GM21528 (cell line): ENCODE data around the gene VDAC2.
"Not testable (repeated sequence)": the region's sequence is repeated elsewhere in the genome, so short reads cannot be mapped to it uniquely, and the experiment has no call there.

ENCODE experiments used
- ATAC-seq: cut with Tn5 transposase; IDR thresholded peaks from one replicate; pipeline ENCODE4 v1.9.1; 2021; ENCODE audit warnings: mild to moderate bottlenecking, moderate library complexity; ENCODE audit not compliant: unreplicated experiment, low FRiP score

VDAC2 gene, protein sequence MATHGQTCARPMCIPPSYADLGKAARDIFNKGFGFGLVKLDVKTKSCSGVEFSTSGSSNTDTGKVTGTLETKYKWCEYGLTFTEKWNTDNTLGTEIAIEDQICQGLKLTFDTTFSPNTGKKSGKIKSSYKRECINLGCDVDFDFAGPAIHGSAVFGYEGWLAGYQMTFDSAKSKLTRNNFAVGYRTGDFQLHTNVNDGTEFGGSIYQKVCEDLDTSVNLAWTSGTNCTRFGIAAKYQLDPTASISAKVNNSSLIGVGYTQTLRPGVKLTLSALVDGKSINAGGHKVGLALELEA

DNA sequence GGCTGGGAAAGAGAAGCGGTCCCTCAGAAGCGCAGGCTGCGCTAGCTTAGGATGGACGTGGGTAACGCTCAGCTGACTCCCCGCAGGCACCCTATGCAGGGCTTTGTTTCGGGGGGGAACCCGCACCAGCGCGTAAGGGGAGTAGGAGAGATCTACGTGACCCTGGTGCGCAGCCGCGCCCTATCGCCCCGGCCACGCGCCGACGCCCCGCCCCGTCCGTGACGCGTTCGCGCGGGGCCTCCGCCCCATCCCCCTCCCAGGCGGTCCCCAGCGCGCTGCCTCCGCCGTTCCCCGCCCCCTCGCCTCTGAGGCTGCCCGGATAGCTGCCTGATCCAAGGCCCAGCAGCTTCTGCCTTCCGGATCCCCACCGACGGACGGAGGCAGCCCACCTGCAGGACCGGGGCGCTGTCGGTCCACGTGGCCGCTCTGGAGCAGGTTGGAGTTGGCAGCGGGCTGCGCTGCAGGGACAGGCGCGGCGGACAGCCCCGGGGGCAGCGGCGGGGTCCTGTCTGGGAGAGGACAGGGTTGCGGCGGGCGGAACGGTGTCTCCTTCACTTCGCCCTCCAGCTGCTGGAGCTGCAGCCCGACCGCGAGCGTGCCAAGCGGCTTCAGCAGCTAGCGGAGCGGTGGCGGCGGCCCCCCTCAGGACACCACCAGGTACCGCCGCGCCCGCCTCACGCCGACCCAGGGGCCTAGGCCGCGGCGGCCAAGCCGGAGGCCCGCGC, at the start of gene VDAC2:
Gene VDAC2, plus strand, starts transcription at position 515 of the 725 bp plus-strand sequence. CDS start 363 bp downstream, outside the sequence.
- ATAC-seq = peak; percentile 92

DNA sequence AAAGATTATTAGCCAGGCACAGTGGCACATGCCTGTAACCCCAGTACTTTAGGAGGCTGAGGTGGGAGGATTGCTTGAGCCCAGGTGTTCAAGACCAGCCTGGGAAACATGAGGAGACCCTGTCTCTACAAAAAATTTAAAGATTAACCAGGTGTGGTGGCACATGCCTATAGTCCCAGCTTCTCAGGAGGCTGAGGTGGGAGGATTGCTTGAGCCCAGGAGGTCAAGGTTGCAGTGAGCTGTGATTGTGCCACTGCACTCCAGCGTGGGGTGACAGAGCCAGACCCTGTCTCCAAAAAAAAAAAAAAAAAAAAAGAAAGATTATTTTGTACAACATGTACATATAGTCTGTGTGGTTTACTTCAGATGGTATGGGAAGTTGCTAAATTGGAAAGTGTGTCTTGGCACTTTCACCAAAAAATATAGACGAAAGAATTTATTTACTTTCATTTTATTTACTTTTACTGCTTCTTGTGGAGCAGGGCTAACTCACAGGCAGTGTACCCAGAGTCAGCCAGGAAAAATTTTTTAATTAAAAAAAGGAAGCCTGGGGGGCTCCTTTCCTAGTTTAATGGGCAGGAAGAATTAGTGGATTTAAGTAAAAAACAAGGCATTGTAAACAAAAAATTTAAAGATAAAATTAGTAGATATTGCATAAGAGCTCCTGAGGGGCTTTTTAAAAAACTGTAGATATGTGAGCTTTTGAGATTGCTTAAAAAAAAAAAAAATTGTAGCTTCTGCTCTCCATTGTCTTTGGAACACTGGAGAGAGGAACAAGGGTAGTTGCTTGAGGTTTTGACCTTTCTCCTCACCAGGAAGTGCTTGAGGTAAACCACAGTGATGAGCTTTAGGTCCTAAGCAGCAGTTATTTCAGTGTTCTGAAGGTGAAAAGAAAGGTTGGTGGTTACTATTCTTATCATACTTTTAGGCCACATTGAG, 44.6 kb upstream of the VDAC2 start:
- peak; percentile 88 for ATAC-seq

DNA sequence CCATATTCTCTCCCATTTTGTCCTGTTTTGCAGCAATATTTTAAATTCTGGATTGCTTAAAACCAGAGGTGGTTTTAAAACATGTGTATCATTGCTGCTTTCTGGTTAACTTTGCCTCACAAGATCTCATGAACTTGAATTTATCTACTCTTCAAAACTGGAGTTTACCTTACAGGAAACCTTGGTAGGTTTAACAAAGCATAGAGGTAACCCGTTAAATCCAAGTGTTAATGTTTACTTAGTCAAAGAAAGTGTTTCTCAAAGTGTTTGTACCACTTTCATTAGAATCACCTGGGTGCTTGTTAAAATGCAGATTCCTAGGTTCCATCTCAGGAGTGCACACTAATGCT, 44.0 kb upstream of the VDAC2 start:
- ATAC-seq = peak; percentile 40

DNA sequence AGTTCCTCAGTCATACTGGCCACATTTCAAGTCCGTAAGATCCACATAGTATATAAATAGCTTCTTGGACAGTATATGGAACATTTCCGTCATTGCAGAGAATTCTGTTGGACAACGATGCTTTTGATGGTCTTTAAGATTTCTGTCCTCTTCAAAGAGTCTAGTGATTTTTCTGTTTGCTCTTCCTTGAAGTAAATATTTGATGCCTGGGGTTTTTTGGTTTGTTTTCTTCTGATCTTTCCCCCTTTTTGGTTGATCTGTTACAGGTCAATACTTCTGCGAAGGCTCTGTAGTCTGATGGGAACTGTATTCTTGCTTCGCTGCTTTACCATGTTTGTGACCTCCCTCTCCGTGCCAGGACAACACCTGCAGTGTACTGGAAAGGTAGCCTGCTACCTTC, 42.3 kb upstream of the VDAC2 start:
- no peak for ATAC-seq

DNA sequence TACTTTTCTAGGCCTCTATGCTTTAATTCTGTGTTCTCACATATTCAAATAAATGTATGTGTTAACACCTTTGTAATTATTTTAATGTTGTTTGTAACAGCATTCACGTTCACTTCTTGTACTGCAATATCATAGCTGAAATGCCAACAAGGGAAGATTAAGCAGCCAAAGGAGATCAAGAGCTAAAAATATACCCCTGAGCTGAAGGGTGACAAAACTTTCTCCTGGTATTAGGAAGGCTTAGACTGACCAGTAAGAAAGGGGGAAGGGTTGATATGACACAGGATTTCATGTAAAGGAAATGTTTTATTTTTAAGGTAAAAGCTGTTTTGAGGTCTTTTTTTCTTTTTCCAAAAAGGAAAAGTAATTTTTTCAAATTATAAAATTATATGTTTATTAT, 40.4 kb upstream of the VDAC2 start:
- no peak for ATAC-seq

DNA sequence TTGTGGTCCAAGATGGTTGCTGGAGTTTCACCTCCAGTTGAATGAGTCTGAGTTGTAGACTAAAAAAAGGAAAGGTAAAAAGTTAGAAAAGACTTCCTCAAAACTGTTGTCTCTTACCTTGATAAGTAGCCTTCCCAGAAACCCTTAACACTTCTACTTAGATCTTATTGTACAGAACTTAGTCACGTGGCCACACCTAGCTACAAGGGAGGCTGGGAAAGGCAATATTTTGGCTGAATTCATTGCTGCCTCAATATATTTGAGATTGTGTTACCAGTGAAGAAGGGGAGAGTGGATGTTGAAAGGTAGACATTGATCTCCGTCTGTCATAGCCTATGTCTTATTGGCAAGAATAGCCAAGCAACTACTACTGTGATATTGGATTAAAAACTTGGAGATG, 35.5 kb upstream of the VDAC2 start:
- ATAC-seq = no peak

DNA sequence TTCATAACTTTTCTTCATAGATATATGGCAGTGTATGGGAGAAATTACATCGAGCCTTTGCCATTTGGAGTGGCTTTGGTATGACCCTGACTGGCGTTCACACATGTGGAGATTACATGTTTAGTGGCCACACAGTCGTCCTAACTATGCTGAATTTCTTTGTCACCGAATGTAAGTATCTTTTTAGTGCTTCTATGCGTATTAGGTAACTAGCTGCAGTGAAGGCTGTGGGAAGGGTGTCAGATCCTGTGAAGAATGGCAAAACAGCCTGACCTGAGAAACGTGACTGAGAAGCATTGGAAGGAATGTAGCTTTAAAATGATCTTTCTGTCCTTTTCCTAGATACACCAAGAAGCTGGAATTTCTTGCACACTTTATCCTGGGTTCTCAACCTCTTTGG, 34.5 kb upstream of the VDAC2 start:
- ATAC-seq = no peak

DNA sequence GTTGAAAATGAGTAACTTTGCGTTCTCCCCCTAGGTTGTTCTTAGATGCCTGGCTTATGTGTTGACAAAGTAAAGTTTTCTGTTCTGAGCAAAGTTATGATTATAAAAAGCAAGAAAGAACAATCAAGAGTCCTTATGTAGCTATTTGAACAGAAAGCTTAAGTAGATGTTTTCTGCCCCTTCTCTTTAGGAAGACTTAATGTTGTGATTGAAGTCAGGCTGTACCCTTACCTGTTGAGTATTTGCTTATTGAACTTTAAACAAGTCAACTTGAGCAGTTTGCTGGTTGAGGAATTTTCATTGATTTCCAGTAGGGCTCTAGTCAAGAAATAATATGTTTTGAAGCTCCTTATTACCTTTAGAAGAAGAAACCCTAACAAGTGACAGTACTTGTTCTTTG, 33.9 kb upstream of the VDAC2 start:
- ATAC-seq = no peak

DNA sequence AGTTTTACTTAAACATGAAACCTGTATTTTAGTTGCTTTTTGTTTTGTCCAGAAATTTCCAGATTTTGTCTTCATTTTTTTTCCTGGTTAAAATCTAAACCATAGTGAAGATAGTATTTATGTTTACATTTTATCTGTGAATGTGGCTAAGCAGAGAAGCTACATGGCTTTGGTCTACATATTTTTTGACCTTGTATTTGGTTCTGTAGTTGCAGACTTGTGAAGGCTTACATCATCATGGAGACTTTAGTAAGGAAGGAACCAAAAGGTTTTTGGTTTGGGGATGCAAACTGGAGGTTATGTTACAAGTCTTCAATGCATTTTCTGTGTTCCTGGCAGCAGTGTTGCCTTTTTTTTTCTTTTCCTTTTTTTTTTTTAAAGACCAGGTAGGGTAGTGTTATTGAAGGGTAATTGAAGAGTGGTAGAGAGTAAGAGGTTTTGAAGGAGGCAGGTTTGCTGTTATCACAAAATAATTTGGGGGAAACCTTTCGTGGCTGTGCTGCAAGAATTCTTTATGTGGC, 30.9 kb upstream of the VDAC2 start:
- no peak for ATAC-seq

DNA sequence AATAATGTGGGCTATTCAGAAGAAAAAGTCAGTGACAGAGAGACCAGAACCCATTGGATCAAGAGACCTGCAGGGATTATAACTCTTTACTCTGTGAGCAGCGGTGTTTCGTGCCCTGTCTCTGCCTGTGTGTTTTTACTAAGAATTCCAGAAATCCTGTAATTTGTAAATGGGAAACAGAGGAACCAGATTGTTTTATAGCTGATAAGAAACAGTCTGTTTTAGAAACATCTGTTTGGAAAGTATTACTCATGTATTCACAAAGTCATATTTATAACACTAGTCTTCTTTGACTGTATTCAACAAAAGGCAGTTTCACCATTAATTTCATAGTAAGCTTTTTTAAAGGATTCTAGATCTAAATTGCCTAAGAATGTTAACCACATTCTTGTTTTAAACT, 30.0 kb upstream of the VDAC2 start:
- ATAC-seq = no peak

- ATAC-seq = no peak
These were observed 29.5 kb upstream of the VDAC2 start for GRCh38 chr10:75181073-75181472.

DNA sequence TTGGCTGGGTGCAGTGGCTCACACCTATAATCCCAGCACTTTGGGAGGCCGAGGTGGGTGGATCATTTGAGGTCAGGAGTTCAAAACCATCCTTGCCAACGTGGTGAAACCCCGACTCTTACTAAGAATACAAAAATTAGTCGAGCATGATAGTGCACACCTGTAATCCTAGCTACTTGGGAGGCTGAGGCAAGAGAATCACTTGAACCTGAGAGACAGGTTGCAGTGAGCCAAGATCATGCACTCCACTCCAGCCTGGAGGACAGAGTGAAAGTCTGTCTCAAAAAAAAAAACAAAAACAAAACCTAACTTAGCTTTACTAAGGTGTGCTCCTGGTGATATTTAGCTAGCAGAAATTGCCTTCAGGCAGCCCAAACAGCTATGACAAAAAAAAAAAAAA, 24.3 kb upstream of the VDAC2 start:
- ATAC-seq = no peak

GRCh38 chr10:75187961-75188426, 22.6 kb upstream of the VDAC2 start:
- ATAC-seq = no peak

DNA sequence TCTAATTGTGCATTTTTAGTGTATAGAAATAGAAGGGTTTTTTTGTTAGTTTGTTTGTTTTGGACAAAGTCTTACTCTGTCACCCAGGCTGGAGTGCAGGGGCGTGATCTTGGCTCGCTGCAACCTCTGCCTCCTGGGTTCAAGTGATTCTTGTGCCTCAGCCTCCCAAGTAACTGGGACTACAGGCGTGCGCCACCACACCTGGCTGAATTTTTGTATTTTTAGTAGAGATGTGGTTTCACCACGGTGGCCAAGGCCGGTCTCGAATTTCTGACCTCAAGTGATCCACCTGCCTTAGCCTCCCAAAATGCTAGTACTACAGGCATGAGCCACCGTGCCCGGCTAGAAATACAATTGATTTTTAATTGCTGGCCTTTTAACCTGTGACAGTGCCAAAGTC, 22.1 kb upstream of the VDAC2 start:
- ATAC-seq = not testable (repeated sequence)

DNA sequence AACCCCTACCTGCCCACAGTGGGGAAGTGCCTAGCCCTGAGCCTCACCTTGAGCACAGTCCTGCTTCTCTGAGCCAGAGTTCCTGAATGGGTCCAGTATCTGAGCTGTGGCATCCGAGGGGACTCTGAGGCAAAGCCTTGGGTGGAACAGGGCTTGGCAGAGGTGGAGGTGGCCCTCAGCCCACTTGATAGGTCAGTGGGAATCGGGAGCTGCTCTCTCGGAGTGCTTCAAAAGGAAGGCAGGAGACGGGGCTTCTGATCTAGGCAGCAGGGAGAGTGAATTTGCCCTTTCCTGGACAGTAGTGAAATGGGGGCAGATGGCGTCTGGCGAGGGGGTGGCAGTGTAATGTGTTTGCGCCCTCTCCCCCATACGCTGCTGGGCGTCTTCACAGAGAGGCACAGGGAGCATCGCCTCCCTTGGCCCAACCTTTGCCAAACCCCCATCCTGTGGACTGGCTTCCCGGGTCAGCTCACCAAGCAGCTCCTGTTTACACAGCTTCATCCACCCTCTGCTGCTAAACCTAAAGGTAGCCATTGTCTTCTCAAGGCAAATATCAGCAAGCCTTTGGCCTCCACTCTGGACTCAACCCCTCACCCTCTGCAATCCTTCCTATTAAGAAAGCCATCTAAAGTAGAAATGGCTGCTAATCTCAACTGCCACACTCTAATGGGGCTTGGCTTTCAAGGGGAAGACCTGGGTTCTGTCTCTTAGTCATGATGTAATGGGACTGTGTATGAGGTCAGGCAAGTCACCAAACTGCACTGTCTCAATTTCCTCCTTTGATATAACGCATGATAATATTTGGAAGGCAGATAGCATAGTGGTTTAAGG, 21.1 kb upstream of the VDAC2 start:
- ATAC-seq = no peak

DNA sequence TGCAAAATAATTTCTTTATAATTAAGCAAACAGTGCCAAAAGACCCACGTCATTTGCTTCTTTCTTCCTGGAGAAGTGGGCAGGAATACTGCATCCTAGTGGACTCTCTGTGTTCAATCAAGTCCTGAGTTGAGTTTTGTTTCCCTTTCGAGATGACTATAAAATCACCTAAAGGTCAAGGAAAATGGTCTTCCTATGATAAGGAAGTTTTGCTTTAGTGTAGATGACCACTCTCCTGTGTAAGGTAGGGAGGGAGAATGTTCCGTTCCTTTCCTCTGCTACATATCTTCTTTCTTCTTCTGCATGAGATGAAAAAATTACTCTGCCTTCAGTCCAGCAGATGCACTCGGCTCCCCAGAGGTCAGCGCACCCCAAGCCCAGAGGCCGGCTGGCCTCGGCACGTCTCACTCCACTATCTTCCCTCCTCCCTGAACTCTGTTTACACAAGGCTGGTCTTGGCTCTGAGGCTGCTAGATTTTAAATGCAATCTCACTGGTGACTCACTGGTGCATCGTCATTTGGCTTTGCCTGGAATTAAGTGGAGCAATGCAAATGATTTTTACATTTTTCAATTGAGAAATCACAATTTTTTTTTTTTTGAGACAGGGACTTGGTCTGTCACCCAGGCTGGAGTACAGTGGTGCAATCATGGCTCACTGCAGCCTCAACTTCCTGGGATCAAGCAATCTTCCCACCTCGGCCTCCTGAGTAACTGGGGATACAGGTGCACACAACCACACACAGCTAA, 18.6 kb upstream of the VDAC2 start:
- no peak for ATAC-seq

- ATAC-seq = not testable (repeated sequence)
These were observed 16.0 kb upstream of the VDAC2 start for GRCh38 chr10:75194625-75195024.

DNA sequence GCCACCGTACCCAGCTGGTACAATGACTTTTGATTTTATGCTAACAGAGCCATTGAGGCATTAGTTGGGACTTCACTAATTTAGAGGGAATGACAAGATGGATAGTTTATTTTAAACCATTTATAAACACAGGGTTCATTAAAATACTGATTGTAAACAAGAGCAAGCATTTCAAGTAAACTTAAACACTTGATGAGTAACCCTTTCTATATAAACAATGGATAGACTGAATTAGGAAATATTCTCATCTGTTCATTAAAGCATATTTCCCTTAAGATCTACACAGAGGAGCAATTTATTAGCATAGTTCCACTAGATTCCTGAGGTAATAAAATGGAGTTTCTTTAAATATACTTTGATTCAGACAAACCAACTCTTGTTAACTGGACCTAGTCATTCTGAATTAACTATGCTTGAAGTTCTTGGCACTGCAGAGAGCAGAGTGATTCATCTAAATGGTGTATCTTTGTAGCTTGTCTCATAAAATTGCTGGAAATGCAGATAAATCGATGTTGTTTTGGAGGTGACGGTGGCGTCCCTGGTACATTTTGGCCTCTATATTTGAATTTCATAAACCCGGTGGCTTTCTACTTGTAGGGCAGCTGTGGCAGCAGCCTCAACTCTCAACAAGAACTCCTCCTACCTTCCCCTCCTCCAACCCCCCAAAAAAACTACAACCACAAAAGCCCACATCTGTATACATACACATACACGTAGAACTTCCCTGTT, 15.4 kb upstream of the VDAC2 start:
- no peak for ATAC-seq

GRCh38 chr10:75197066-75197465, 13.5 kb upstream of the VDAC2 start:
- ATAC-seq = no peak
